ENCODE results near the gene DAND5. TPM values are rescaled to one million over a fixed set of nuclear protein-coding genes. Genes with fewer than 3 reads are reported as not detected.

Gene DAND5
- polyA plus RNA-seq, 1 donor (not counting 4 experiments of a cell fraction or from before 2014, with no cell fraction given), result not detected

GRCh38 chr19:12937927-12938778 is 31.2 kb upstream of the DAND5 start, which contains the start of gene CALR:
Gene CALR (plus strand): TSS chr19:12938609. CDS start chr19:12938680, 71 bp downstream.
- Histone ChIP-seq H3K27me3 (ENCODE audit: control insufficient read depth, extremely low read depth, insufficient read depth, low read length) (no peaks in the 10 kb centered on the region), H3K4me1 (ENCODE audit: control insufficient read depth, extremely low read depth, insufficient read depth, low read length) (peaks cover 23% of the 10 kb centered on the region), H3K9me1 (ENCODE audit: control insufficient read depth, extremely low read depth, insufficient read depth, low read length) (peaks cover 2% of the 10 kb centered on the region), H2AFZ (ENCODE audit: control insufficient read depth, low read length) (peak within 1 kb of the TSS; percentile 68), H3K9ac (ENCODE audit: control insufficient read depth, extremely low read depth, insufficient read depth, low read length) (peak within 1 kb of the TSS; percentile 95), H3K79me2 (ENCODE audit: control insufficient read depth, insufficient read depth, low read length) (peaks cover 44% of the 10 kb centered on the region), H3K27ac (ENCODE audit: control insufficient read depth, insufficient read depth, low read length) (peak within 1 kb of the TSS; percentile 81), H3K9me3 (ENCODE audit: control insufficient read depth, low read depth, low read length) (no peaks in the 10 kb centered on the region), H3K4me2 (ENCODE audit: control insufficient read depth, extremely low read depth, insufficient read depth, low read depth, low read length) (peak within 1 kb of the TSS; percentile 83), H3K36me3 (ENCODE audit: control insufficient read depth in 2 of 2, extremely low read depth in 1 of 2, insufficient read depth in 2 of 2, low read length in 2 of 2) (peaks cover 22 to 31% of the 10 kb centered on the region in 2 experiments), H4K20me1 (ENCODE audit: control insufficient read depth, extremely low read depth, insufficient read depth, low read length) (peaks cover 19% of the 10 kb centered on the region), H3K4me3 (ENCODE audit: control insufficient read depth in 2 of 3, extremely low read depth in 1 of 3, insufficient read depth in 2 of 3, low read depth in 1 of 3, low read length in 3 of 3) (peak within 1 kb of the TSS; percentile 79 to 99 (median 95))
- TF ChIP-seq CTCF (optimal IDR thresholded peaks at IDR 0.05 in 1 of 3, IDR thresholded peaks at IDR 0.05 in 1 of 3, conservative IDR thresholded peaks at IDR 0.05 in 1 of 3; ENCODE audit: extremely low read depth in 1 of 3, insufficient read depth in 2 of 3, low read length in 3 of 3), result no peak
- no peak for TF ChIP-seq EZH2 (IDR thresholded peaks at IDR 0.05; ENCODE audit: low read length)
- FAIRE-seq, result peak; percentile 5
- DNase-seq (ENCODE audit: low read depth, low spot score), result peak; percentile 97
- dilution Hi-C loops (cut with MboI; ENCODE audit: extremely low pct_ligation_motif_present, low sequenced_read_pairs), result no loop called here

- Histone ChIP-seq H2AFZ (ENCODE audit: control insufficient read depth, low read length) (no peak overlapping the region), H3K4me1 (ENCODE audit: control insufficient read depth, extremely low read depth, insufficient read depth, low read length) (peaks cover 28% of the 10 kb centered on the region), H4K20me1 (ENCODE audit: control insufficient read depth, extremely low read depth, insufficient read depth, low read length) (peaks cover 19% of the 10 kb centered on the region), H3K27me3 (ENCODE audit: control insufficient read depth, extremely low read depth, insufficient read depth, low read length) (no peaks in the 10 kb centered on the region), H3K9me1 (ENCODE audit: control insufficient read depth, extremely low read depth, insufficient read depth, low read length) (peaks cover 2% of the 10 kb centered on the region), H3K27ac (ENCODE audit: control insufficient read depth, insufficient read depth, low read length) (peak overlapping the region; percentile 81), H3K9me3 (ENCODE audit: control insufficient read depth, low read depth, low read length) (no peaks in the 10 kb centered on the region), H3K4me3 (ENCODE audit: control insufficient read depth in 2 of 3, extremely low read depth in 1 of 3, insufficient read depth in 2 of 3, low read depth in 1 of 3, low read length in 3 of 3) (peak overlapping the region; percentile 79 to 99 (median 95)), H3K9ac (ENCODE audit: control insufficient read depth, extremely low read depth, insufficient read depth, low read length) (peak overlapping the region; percentile 95), H3K36me3 (ENCODE audit: control insufficient read depth in 2 of 2, extremely low read depth in 1 of 2, insufficient read depth in 2 of 2, low read length in 2 of 2) (peaks cover 29 to 38% of the 10 kb centered on the region in 2 experiments), H3K4me2 (ENCODE audit: control insufficient read depth, extremely low read depth, insufficient read depth, low read depth, low read length) (peak overlapping the region; percentile 81), H3K79me2 (ENCODE audit: control insufficient read depth, insufficient read depth, low read length) (peaks cover 47% of the 10 kb centered on the region)
- TF ChIP-seq CTCF (optimal IDR thresholded peaks at IDR 0.05 in 1 of 3, IDR thresholded peaks at IDR 0.05 in 1 of 3, conservative IDR thresholded peaks at IDR 0.05 in 1 of 3; ENCODE audit: extremely low read depth in 1 of 3, insufficient read depth in 2 of 3, low read length in 3 of 3) (peak in 2 of 3 experiments; percentile 24 to 25), EZH2 (IDR thresholded peaks at IDR 0.05; ENCODE audit: low read length) (no peak)
- DNase-seq (ENCODE audit: low read depth, low spot score), result no peak
- no peak for FAIRE-seq
- dilution Hi-C loops (cut with MboI; ENCODE audit: extremely low pct_ligation_motif_present, low sequenced_read_pairs), result no loop called here
Observed at GRCh38 chr19:12938779-12939601, 30.4 kb upstream of the DAND5 start.
